Brain microvascular endothelial cell (primary cell): ENCODE measurements around the gene TBC1D10B.
A peak's percentile ranks its signal among the peaks of the same experiment; 100 is the strongest.

Experiments
- DNase-seq: peaks from one replicate; pipeline ENCODE4 v3.0.0-alpha.2; 2020
- H3K27ac ChIP-seq: fragments of 250-450 bp; sonication (Bioruptor Pico); 2 replicates; pipeline ENCODE4 v1.5.1; 2020; ENCODE audit warnings: mild to moderate bottlenecking, moderate library complexity
- H3K27me3 ChIP-seq: fragments of 250-450 bp; sonication (Bioruptor Pico); replicated peaks from 2 replicates; pipeline ENCODE4 v1.5.1; 2020; ENCODE audit warnings: mild to moderate bottlenecking
- H3K36me3 ChIP-seq: fragments of 250-450 bp; sonication (Bioruptor Pico); replicated peaks from 2 replicates; pipeline ENCODE4 v1.5.1; 2020; ENCODE audit warnings: mild to moderate bottlenecking
- H3K4me3 ChIP-seq: 2 replicates; pipeline ENCODE4 v1.5.1; 2011; ENCODE audit warnings: low read depth, mild to moderate bottlenecking, control low read depth, low read length, moderate library complexity
- in situ Hi-C: cut with HindIII; loops from 2 replicates; pipeline ENCODE4 v1.10.0; 2017; ENCODE audit warnings: low sequenced_read_pairs, low pct_ligation_motif_present
- TF ChIP-seq, protein P1 (sequence below): IDR thresholded peaks from 2 replicates; pipeline ENCODE4 v1.5.1; 2011; ENCODE audit warnings: low read depth, mild to moderate bottlenecking, moderate library complexity, low read length, control low read depth, inconsistent platforms; ENCODE audit errors: missing control alignments

The TBC1D10B gene

DNA sequence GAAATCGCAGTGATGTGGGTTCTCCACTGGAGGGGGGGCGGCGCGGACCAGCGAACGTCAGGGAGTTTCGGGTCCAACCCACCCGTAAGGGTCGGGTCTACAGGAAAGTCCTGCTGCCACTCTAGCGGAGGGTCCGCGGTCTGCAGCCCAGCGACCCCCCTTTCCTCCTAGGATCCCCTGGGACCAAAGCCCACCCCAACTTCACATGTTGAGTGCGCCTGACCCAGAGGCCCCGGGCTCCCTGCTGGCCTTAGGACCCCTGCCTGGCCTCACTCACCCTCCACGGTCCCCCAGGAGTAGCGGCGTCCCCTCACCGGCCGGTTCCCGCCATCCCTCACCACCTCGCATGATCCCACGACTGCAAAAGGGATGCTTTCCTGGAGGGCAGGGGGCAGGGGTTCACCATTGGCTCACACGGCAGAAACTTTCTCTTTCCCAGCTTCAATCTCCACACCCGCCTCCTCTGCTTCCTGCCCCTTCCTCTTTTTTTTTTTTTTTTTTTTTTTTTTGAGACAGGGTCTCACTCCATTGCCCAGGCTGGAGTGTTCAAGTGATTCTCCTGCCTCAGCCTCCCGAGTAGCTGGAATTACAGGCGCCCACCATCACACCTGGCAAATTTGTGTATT, 9.0 kb upstream of the TBC1D10B start:
- Histone ChIP-seq H3K36me3 (no peaks in the 10 kb centered on the region), H3K27me3 (no peaks in the 10 kb centered on the region), H3K4me3 (peak overlapping the region; percentile 79), H3K27ac (no peak overlapping the region)
- in situ Hi-C loops, result no loop called here
- TF ChIP-seq, protein P1, sequence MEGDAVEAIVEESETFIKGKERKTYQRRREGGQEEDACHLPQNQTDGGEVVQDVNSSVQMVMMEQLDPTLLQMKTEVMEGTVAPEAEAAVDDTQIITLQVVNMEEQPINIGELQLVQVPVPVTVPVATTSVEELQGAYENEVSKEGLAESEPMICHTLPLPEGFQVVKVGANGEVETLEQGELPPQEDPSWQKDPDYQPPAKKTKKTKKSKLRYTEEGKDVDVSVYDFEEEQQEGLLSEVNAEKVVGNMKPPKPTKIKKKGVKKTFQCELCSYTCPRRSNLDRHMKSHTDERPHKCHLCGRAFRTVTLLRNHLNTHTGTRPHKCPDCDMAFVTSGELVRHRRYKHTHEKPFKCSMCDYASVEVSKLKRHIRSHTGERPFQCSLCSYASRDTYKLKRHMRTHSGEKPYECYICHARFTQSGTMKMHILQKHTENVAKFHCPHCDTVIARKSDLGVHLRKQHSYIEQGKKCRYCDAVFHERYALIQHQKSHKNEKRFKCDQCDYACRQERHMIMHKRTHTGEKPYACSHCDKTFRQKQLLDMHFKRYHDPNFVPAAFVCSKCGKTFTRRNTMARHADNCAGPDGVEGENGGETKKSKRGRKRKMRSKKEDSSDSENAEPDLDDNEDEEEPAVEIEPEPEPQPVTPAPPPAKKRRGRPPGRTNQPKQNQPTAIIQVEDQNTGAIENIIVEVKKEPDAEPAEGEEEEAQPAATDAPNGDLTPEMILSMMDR, result no peak
- no peak for DNase-seq

DNA sequence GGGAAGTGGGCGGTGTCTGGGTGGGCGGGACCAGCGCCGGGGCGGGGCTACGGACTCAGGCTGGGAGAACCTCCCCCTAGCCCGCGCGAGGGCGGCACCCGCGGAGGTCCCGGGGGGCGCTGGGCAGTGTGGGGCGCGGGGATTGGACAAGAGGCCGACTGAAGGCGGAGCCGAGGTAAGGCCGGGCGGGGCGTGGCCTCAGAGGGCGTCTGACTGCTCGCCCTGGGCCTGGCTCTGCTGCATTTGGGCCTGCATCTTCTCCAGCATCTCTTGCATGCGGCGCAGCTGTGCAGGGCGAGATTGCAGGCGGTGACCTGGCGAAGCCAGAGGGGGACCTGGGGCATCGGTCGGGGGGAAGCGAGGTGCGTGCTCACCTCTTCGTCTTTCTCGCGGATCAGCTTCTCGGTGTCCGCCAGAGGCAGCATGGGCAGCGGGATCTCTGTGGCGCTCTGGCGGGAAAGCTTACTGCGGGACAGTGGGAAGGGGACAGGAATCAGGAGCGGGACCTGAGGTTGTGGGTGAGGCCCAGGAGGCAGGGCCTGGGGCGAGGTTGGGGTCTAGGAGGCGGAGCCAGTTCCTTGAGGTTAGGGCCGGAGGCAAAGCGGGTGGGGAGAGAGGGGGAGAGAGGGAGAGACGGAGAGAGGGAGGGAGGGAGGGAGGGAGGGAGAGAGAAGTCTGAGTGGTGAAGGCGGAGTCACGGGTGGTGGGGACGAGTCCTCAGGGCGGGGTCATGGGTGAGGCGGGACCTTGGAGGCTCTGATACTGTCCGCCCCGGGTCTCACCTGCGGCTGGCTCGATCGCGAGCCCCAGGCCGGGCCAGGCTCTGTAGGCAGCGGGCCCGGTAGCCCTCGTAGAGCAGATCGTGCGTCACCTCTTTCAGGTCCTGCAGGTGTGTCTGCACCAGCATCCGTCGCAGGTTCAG, 8.2 kb upstream of the TBC1D10B start:
- DNase-seq, result peak; percentile 97
- Histone ChIP-seq H3K36me3 (no peaks in the 10 kb centered on the region), H3K27ac (peak overlapping the region; percentile 97), H3K27me3 (no peaks in the 10 kb centered on the region), H3K4me3 (peak overlapping the region; percentile 79)
- in situ Hi-C loops, result no loop called here
- TF ChIP-seq, protein P1, result peak; percentile 56

DNA sequence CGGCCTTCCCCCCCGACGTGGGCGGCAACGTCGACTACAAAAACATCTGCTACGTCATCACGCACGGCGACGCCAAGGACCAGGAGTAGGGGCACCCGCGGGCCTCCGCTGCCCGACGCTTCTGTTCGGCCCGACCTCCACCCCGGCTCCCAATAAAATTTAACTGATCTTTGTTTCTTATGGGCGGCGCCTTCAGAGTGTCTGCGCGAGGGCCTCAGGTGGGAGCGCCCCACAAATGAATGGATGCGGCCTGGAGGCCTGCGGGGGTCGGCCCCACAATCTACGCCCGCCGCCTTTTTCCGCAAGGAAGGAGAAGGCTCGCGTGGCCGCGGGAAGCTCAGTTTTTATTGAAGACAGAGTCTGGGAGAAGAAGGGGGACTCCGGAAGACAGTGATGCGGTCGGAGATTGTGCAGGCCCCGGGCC, 7.5 kb upstream of the TBC1D10B start:
- H3K36me3 ChIP-seq, result no peaks in the 10 kb centered on the region
- H3K27ac ChIP-seq, result peak overlapping the region; percentile 97
- in situ Hi-C loops, result no loop called here
- DNase-seq, result peak; percentile 82
- H3K4me3 ChIP-seq, result peak overlapping the region; percentile 57
- H3K27me3 ChIP-seq, result no peaks in the 10 kb centered on the region
- TF ChIP-seq, protein P1, result no peak

DNA sequence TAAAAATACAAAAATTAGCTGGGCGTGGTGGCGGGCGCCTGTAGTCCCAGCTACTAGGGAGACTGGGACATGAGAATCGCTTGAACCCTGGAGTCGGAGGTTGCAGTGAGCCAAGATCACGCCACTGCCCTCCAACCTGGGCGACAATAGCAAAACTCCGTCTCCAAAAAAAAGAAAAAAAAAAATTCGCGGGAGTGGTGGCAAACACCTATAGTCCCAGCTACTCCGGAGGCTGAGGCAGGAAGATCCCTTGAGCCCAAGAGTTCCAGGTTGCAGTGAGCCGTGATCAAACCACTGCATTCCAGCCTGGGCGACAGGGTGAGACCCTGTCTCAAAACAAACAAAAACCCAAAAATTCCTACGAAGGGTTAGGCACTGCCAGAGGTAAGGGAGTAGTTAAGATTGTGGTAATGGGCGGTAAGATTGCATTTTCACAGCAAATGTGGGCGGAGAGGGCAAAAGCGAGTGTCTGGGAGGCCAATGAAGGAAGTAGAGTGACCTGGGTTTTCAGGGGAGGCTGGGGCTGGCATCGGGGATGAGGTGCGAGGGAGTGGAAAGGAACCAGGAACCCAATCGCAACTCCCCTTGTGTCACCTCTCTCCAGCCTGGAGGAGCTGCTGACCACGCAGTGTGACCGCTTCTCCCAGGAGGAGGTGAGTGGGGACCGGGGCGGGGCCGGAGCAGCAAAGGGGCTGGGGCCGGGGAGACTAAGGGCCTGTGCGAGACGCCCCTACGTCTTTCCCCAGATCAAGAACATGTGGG, 6.9 kb upstream of the TBC1D10B start:
- DNase-seq, result no peak
- H3K27ac ChIP-seq, result peak overlapping the region; percentile 97
- H3K27me3 ChIP-seq, result no peaks in the 10 kb centered on the region
- in situ Hi-C loops, result no loop called here
- TF ChIP-seq, protein P1, result no peak
- H3K4me3 ChIP-seq, result peak overlapping the region; percentile 57
- no peaks in the 10 kb centered on the region for H3K36me3 ChIP-seq

DNA sequence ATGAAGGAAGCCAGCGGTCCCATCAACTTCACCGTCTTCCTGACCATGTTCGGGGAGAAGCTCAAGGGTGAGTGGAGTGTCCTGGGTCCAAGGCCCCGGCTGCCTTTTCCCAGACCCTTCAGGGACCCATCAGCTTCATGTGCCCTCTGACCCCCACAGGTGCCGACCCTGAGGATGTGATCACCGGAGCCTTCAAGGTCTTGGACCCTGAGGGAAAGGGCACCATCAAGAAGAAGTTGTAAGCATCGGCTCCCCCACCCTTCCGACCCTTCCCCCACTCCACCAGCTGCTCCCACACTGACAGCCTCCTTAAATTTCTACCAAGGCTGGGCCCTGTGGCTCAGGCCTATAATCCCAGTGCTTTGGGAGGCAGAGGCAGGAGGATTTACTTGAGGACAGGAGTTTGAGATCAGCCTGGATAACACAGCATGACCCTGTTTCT, 6.2 kb upstream of the TBC1D10B start:
- no peak for DNase-seq
- in situ Hi-C loops, result no loop called here
- H3K27me3 ChIP-seq, result no peaks in the 10 kb centered on the region
- TF ChIP-seq, protein P1, result no peak
- H3K4me3 ChIP-seq, result no peak overlapping the region
- H3K27ac ChIP-seq, result no peak overlapping the region
- no peaks in the 10 kb centered on the region for H3K36me3 ChIP-seq
